Measurements from ENCODE around the gene ADCY1.
"Not testable (repeated sequence)": the region's sequence is repeated elsewhere in the genome, so short reads cannot be mapped to it uniquely, and the experiment has no call there.

The ADCY1 gene

GRCh38 chr7:45573661-45574415, at the start of gene ADCY1:
Gene ADCY1 (plus strand): TSS chr7:45574368. CDS start chr7:45574544, 176 bp downstream.
- no peak for DNase-seq

DNA sequence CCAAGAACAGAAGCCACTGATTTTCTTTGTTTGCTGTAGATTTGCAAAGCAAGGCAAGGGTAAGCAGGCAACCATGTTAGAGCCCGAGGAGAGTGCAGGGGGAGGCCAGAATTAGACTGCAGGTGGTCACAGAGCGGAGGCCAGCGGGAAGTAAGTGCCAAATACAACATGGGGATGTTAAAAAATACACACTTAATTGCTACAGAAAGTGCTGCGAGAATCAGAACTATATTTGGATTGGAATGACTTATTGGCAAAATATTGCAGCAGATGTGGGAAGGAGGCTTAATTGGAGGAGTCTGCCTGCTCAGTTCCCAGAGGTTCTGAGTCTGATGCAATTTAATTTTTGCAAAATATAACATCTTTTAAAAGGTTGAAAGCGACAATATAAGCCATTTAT, 49.7 kb upstream of the ADCY1 start:
- no peak for DNase-seq

DNA sequence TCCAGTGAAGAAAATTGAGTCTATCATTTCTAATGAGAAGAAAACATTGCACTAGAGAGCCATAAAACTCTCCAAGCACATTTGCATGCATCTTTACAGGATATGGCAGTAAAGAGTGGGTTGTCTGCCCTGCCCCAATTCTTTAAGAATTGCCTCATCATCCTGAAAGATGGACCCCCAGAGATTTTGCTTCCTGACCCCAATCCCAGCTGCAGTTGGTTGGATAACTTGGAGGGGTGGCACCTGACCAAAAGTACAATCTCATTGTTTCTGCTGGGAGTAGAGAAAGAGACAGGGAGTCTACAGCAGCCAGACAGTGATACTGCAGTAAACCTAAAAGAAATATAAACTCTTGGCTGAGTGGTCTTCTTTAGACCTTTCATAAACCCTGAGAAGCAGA, 49.1 kb upstream of the ADCY1 start:
- DNase-seq: no peak

DNA sequence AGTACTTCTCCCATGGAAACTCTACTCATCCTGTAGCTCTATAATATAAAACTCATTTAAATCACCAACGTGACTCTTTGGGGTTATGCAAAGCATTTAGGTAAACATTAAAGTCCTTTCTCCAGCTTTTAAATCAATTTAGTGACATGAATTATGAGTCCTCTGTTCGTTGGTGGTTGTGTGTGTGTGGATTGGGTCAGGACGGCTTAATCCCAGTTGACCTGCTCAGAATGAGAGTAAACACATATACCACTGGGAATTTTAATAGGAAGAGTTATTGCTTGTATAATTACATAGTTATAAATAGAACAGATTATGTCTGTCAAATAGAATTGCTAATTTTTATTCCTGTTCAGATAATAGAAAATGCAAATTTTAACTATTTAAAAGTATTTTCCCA, 30.7 kb upstream of the ADCY1 start:
- DNase-seq: no peak

GRCh38 chr7:45545105-45545710, 29.0 kb upstream of the ADCY1 start:
- not testable (repeated sequence) for DNase-seq

DNA sequence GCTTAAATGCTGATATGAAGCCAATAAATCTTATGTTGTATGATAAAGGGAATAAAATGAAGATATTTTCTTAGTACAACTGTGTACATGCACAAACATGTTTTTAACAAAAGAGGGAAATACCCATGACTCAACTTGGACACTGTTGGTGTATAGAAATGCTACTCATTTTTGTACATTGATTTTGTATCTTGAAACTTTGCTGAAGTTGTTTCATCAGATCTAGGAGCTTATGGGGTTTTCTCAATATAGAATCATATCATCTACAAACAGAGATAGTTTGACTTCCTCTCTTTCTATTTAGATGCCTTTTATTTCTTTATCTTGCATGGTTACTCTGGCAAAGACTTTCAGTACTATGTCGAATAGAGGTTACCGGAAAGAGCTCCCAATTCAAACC, 25.3 kb upstream of the ADCY1 start:
- not testable (repeated sequence) for DNase-seq

DNA sequence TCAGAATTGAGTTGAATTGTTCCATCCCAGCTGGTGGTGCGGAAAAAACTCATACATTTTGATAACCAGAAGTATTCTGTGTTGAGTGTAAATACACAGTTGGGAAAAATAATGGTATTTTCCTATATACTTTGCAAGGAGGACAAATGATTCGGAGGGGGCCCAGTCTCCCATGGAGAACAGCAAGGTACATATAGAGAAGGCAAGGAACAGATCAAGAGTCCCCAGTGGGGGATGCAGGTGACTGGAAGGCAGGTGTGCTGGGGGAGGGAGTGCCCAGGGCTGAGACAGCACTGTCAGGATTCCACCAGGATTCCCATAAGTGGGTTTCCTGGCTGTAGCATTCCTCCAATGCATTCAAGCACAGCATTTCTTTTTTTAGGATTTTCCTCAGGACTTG, 10.8 kb upstream of the ADCY1 start:
- DNase-seq: no peak

GRCh38 chr7:45563941-45564461, 10.2 kb upstream of the ADCY1 start:
- DNase-seq: no peak

GRCh38 chr7:45564485-45564884, 9.7 kb upstream of the ADCY1 start:
- no peak for DNase-seq

GRCh38 chr7:45564886-45565455, 9.2 kb upstream of the ADCY1 start:
- DNase-seq: no peak

- DNase-seq: no peak
Measured at GRCh38 chr7:45566386-45566785, 7.8 kb upstream of the ADCY1 start.

- no peak for DNase-seq
Measured at GRCh38 chr7:45566961-45567360, 7.2 kb upstream of the ADCY1 start.

DNA sequence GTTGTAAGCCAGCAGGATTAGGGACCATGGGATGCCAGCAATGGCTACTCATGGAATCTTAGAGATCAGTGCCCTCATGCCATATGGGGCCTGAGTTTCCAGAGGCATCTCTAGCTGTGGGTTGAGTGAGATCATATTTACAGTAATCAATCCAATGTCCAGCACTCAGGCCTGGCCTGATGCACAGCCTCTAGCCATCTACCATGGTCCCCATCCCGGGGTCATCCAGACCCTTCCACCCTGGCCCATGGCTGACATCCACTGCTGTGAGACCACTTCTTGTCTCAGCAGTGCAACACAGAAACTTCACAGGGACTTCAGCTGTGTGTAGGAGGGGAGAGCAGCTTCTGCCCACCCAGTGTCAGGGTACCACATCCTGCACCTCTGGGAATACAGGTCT, 6.5 kb upstream of the ADCY1 start:
- no peak for DNase-seq

DNA sequence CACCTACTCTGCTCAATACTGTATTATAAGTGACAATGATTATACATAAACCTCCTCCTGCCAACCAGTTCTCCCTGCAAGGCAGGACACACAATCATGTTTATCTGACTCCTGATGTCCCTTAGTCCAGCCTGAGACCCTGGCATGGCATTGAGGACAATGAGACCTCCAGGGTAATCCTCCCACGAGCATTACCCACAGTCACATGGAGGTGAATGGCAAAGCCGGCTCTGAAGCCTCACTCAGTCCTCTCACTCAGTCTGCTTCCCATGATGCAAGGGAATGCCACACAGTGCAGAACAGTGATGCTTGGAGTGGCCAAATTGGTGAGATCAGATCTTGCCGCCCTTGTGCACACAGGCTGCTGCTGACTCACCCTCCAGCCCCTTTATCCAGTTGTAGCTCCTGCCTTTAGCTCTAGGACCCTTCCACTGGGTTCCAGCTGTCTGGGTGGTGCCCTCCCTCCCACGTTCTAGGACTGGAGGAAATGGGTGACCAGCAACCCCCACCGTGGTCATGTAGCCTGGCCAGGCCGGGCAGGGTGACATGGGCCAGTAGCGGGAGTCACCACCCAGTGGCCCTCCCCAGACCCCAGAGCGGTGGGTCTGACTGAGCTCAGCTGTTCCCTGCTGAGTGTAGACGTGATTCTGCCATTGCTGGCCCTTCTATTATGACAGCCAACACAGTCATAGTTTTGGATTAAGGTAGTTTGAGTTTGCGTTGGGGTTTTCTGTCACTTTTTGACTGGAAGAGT, 5.5 kb upstream of the ADCY1 start:
- no peak for DNase-seq

- no peak for DNase-seq
Measured at GRCh38 chr7:45569290-45569685, 4.9 kb upstream of the ADCY1 start.

GRCh38 chr7:45570797-45571196, 3.4 kb upstream of the ADCY1 start:
- DNase-seq: no peak

- DNase-seq: no peak
Measured at GRCh38 chr7:45573204-45573603, 964 bp upstream of the ADCY1 start.

GRCh38 chr7:45574416-45574668, 174 bp downstream of the ADCY1 start:
- no peak for DNase-seq

DNA sequence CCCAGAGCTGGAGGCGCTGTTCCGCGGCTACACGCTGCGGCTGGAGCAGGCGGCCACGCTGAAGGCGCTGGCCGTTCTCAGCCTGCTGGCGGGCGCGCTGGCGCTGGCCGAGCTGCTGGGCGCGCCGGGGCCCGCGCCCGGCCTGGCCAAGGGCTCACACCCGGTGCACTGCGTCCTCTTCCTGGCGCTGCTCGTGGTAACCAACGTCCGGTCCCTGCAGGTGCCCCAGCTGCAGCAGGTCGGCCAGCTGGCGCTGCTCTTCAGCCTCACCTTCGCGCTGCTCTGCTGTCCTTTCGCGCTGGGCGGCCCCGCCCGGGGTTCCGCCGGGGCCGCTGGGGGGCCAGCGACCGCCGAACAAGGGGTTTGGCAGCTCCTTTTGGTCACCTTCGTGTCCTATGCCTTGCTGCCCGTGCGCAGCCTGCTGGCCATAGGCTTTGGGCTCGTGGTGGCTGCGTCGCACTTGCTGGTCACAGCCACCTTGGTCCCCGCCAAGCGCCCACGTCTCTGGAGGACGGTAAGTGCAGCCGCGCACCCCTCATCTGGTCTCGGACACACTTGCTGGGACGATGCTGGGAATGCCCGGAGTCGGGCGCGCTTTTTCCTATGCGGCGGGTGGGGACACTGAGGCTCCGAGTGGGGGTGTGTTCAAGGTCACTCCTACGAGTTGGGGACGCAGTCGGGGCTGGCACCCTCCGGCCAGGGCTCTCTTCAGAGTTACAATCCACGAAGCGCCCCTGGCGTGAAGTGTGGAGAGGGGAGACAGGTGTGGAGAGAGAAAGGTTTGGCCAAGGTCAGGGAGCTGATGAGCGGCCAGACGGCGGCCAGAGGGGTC, 717 bp downstream of the ADCY1 start:
- DNase-seq: no peak

- DNase-seq: no peak
Measured at GRCh38 chr7:45575501-45576248, 1.5 kb downstream of the ADCY1 start.

DNA sequence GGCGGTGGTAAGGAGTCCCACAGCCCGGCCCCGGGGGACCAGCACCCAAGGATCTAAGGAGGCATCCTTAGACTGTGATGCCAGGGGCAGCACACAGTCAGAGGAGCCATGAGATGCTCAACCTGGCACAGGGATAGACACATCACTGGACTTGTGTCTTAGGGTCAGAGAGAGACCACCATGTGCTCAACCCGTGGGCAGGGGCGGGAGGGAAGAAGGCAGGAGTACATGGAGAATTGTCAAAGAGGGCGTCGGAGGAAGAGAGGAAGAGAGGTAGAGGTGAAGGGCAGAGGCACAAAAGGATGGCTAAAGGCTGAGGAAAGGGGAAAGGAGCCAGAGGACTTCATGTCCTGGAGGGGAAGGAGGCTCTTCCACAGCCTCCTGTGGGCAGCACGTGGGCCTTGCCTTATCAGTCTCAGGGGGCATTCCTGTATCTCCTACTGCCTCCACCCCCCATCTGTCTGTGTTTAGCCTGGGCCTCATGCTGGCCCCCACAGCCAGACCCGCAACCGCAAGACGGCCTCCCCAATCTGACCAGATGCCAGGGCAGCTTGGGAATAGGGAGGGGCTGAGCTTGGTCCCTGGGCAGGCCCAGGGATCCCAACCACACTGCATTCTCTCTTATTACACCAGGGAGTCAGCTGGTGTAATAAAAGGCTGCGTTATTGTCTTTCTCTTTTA, 2.2 kb downstream of the ADCY1 start:
- no peak for DNase-seq

DNA sequence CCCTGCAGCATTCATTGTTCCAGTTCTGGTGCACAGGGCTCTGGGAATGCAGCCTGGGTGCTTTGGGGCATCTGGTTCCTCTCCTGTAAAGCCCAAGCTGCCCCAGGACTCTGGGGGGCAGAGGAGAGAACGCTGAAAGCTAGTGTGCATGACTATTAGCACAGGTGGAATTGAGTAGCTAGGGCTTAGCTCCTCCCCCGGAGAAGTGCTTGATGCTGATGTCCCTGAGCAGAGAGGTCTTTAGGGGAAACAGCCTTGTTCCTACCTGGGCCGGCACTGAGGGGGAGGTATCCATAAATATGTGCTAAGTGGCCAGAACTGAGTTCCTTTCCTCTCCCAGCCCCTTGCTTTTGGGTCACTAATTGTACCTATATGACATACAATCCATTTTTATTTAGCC, 3.9 kb downstream of the ADCY1 start:
- DNase-seq: no peak

All from NCI-H510A (cell line).